GM21723 (cell line): ENCODE measurements around the gene CLN6.
"Not testable (repeated sequence)": the region's sequence is repeated elsewhere in the genome, so short reads cannot be mapped to it uniquely, and the experiment has no call there.

Source experiments
- ATAC-seq: cut with Tn5 transposase; IDR thresholded peaks from one replicate; pipeline ENCODE4 v1.9.1; 2021; ENCODE audit warnings: mild to moderate bottlenecking, moderate library complexity; ENCODE audit not compliant: unreplicated experiment

The CLN6 gene

DNA sequence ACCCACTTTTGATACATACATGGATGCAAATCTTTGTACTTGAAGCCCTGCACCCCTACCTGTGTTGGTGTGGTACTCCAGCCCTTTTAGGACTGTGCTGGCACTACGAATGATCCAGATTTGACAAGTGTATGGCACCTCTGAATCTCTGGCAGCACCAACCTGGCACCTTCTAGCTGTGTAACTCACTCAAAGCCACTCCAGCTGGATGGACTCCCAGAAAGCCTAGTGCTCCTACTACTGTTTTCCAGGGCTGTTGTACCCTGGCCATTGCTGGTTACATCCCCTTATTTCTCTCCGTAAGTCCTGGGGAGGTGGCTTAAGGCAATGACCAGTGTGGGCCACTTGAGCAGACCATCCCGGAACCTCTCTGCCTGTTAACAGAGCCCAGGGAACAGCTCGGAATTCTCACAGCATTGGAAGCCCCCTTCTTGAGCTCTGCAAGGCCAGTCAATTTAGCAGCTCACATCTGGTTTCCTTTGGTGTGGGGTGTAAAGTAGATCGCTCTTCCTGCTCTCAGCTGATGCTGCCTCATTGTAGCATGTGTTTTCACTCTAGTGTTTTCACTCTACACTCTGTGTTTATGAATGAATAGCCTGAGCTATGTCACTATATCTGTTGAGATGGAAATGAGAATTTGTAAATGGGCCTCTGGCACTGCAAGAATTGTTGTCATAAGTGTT, 36.6 kb downstream of the CLN6 start:
- ATAC-seq, result no peak

- no peak for ATAC-seq
Observed at GRCh38 chr15:68192117-68192516, 37.4 kb downstream of the CLN6 start.

DNA sequence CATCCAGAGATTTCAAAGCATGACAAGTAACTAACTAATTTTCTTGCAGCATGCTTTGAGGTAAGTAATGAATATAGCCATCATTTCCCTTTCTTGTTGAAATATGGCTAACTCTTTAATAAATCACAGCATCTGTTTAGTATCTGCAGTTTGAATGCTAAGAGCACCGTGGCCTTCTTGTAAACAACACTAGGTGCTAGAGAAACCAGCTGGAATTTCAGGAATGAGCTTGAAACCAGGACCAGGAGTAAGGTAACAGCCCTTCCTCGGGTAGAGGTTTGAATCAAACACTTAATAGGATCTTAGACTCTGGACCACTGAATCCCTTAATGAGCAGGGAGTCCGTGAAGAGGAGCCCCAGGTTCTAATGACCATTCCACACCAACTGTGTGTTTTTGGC, 38.0 kb downstream of the CLN6 start:
- no peak for ATAC-seq

- ATAC-seq, result no peak
Observed at GRCh38 chr15:68190048-68190447, 39.5 kb downstream of the CLN6 start.

DNA sequence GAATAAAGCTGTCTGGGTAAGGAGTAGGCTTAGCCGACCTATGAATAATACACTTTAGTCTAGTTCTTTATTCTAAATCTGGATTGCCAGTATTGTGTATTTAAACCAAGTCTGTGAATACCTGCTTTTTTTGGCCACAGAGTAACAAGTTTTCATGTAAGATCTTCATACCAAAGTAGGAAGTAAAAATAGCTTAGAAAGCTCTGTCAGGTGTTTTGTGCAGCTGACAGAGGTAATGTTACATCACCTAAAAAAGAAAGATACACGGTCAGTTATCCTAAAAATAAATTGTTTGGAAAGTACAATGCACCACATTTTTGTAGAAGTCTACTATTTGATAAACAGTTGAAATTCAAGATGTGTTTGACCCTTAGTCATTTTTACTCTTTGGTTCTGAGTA, 40.9 kb downstream of the CLN6 start:
- no peak for ATAC-seq

DNA sequence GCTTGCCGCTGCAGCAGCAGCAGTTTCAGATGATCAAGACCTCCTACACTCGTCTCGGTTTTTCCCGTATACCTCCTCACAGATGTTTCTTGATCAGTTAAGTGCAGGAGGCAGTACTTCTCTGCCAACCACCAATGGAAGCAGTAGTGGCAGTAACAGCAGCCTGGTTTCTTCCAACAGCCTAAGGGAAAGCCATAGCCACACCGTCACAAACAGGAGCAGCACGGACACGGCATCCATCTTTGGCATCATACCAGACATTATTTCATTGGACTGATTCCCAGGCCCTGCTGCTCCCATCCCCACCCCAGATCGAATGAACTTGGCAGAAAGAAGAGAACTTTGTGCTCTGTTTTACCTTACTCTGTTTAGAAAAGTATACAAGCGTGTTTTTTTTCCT, 42.0 kb downstream of the CLN6 start:
- ATAC-seq, result no peak

GRCh38 chr15:68186671-68187397, 42.7 kb downstream of the CLN6 start:
- no peak for ATAC-seq

- ATAC-seq, result no peak
Observed at GRCh38 chr15:68184616-68185480, 44.7 kb downstream of the CLN6 start.

DNA sequence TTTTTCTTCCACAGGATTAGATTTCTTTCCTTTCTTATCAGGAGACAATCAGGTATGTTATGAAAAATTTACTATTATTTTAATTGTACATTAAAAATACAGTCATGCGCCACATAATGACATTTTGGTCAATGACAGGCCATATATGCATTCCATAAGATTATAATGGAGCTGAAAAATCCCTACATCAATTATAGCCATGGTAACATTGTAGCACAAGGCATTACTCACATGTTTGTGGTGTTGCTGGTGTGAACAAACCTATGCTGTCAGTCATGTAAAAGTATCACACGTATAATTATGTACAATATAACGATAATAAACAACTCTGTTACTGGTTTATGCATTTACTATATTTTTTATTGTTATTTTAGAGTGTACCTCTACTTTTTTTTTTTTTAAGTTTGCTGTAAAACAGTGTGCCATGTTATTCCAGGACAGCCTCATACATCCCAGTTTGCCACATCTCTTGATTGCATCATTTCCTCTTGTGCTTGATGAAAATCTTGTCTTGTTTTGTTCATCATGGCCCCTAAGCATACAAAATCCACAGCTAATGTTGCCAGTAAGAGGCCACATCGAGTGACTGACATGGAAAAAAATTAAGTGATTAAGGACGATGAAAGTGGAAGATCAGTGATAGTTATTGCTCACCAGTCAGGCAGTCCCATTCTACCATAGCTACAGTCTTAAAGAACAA, 45.8 kb downstream of the CLN6 start:
- no peak for ATAC-seq

- ATAC-seq, result no peak
Observed at GRCh38 chr15:68177742-68178141, 51.8 kb downstream of the CLN6 start.

GRCh38 chr15:68176601-68177000, 52.9 kb downstream of the CLN6 start:
- ATAC-seq, result no peak

GRCh38 chr15:68175526-68175925, 54.0 kb downstream of the CLN6 start:
- no peak for ATAC-seq

- no peak for ATAC-seq
Observed at GRCh38 chr15:68173119-68173518, 56.4 kb downstream of the CLN6 start.

DNA sequence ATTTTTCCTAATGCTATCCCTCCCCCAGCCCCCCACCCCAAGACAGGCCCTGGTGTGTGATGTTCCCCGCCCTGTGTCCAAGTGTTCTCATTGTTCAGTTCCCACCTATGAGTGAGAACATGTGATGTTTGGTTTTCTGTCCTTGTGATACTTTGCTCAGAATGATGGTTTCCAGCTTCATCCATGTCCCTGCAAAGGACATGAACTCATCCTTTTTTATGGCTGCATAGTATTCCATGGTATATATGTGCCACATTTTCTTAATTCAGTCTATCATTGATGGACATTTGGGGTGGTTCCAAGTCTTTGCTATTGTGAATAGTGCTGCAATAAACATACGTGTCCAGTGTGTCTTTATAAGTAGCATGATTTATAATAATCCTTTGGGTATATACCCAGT, 57.5 kb downstream of the CLN6 start:
- ATAC-seq, result not testable (repeated sequence)

DNA sequence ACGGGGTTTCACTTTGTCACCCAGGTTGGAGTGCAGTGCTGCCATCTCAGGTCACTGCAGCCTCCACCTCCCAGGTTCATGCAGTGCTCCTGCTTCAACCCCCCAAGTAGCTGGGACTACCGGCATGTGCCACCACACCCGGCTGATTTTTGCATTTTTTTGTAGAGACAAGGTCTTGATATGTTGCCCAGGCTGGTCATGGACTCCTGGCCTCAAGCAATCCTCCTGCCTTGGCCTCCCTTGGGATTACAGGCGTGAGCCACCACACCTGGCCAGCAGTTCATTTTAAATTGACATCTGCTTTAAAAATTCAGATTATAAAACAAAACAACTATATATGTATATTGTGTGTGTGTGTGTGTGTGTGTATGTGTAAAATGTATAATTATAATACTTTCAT, 62.7 kb downstream of the CLN6 start:
- ATAC-seq, result no peak

DNA sequence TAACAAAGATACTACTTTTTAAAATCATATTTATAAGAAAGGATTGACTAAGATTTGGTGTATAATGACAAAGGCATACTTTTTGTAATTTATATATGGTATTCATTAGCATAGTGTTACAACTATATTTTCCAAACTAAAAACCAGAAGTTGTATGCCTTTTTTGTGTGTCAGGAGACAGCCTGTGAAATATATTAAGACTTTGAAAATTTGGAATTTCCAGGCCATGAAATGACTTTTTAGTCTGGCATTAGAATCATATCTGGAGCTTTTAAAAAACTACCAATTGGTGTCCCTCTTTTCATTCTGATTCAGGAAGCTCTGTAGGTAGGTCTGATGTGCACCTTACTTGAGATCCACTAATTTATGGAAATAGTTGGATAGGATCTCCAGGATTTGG, 66.3 kb downstream of the CLN6 start:
- no peak for ATAC-seq

GRCh38 chr15:68158046-68158628, 71.4 kb downstream of the CLN6 start:
- no peak for ATAC-seq

DNA sequence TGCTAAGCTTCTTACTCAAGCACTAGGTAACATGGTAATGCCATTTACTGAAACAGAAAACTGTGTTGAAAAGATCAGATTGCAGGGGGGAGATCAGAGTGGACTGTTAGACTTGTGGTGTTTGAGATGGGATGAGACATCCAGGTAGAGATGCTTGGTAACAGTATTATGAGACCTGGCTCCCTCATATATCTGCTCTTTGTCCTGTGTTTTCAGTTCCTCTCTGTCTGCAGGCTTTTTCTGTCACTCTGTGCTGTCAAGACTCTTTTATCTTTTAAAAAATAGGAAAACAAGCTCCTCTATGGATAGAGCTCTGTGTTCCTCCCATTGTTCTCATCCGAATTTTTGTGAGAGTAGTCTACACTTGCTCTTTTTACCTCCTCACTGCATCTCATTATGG, 72.5 kb downstream of the CLN6 start:
- ATAC-seq, result no peak
